Pancreas (tissue), 10 donors: ENCODE results near the gene FBXW2. TPM values are rescaled to one million over a fixed set of nuclear protein-coding genes. Genes with fewer than 3 reads are reported as not detected.
"Not testable (repeated sequence)": the region's sequence is repeated elsewhere in the genome, so short reads cannot be mapped to it uniquely, and the experiment has no call there.

Experiments used
- ATAC-seq, 4 donors: fragments of 200-7000 bp; cut with Tn5 transposase; one replicate each; pipeline versions ENCODE4 v1.8.0 to v1.9.1; 2020; ENCODE audit warnings: mild to moderate bottlenecking in 4 of 4, moderate library complexity in 4 of 4
- DNase-seq, 6 donors: peaks; one replicate each; pipeline ENCODE4 v3.0.0-alpha.2; 2020
- FAIRE-seq: peaks from 2 replicates; lab custom pipeline; 2012; peaks lifted over from hg19 to GRCh38; lab: Jason Lieb, UNC
- H3K27ac ChIP-seq, 4 donors: fragments of 200-600 bp; sonication (generic); 1 replicate in 3 of 4; 2 replicates in 1 of 4; pipeline versions ENCODE4 v1.5.0 to v1.8.0; 2020
- H3K27me3 ChIP-seq, 4 donors: fragments of 200-600 bp; one replicate each; pipeline ENCODE4 v1.8.0; 2021
- H3K36me3 ChIP-seq, 3 donors: fragments of 200-600 bp; sonication (generic) in 1 of 3; one replicate each; pipeline versions ENCODE4 v1.5.0 to v1.8.0; 2020 to 2021
- H3K4me1 ChIP-seq, 3 donors: fragments of 200-600 bp; one replicate each; pipeline ENCODE4 v1.8.0; 2021
- H3K4me3 ChIP-seq, 4 donors: fragments of 200-600 bp; sonication (generic) in 2 of 4; one replicate each; pipeline versions ENCODE4 v1.5.0 to v1.8.0; 2020 to 2021
- H3K9me3 ChIP-seq, 4 donors: fragments of 200-600 bp; one replicate each; pipeline ENCODE4 v1.8.0; 2021
- WGBS, 2 donors: extraction: QIAGEN DNeasy Blood & Tissue Kit; methylation state at CpG; one replicate each; pipeline ENCODE4 v1.1.7; 2013; 5-methylcytosine and 5-hydroxymethylcytosine counted together
- intact Hi-C, 3 donors: fragments of 100-400 bp; cut with DNase I; formaldehyde crosslinking; loops; one replicate each; pipeline versions ENCODE4 v1.11.1 to v1.14.2; 2022
- polyA plus RNA-seq, 2 donors: library from polyadenylated mRNA; stranded (reverse); fragments of 200-250 nt; gene quantifications; one replicate each; pipeline ENCODE4 v1.2.3, GENCODE V29; 2013
- total RNA-seq, 6 donors: library from RNA; stranded (reverse); fragmentation: NEBNext Ultra II Directional in 4 of 6; extraction: Animal tissue kit (Norgen Biotek cat#: 25700) in 4 of 6; gene quantifications; one replicate each; pipeline versions ENCODE4 v1.2.1 to v1.2.4, GENCODE V29; 2021 to 2023
- TF ChIP-seq, protein P1 (sequence below), 4 donors: fragments of 200-600 bp; sonication (generic) in 3 of 4; IDR thresholded peaks; one replicate each; pipeline versions ENCODE4 v1.5.0 to v1.8.0; 2021; ENCODE audit warnings: antibody characterized with exemption in 4 of 4
- donor health status: healthy with polysubstance abuse.
- donor health status: DM: no; HTN: no; CAD: no; lungs with moderate emphysema.
- donor health status: DM: no; HTN: no; CAD: no.
- donor health status: control.
- donor health status: control.
- donor health status: Bipolar disorder and iron deficiency.
- donor health status: DM: yes; HTN: yes; CAD: no.
- donor health status: DM: no; HTN: no; CAD: no.
- donor health status: DM: no; HTN: no; CAD: no.
- donor health status: DM: yes; HTN: yes; CAD: no.

Gene FBXW2
- total and polyA plus RNA-seq, 8 donors: 6.4 to 35.5 (median 21.5) TPM

GRCh38 chr9:120807607-120808379 is 14.6 kb upstream of the FBXW2 start:
- Histone ChIP-seq H3K4me3 (no peak overlapping the region), H3K9me3 (no peaks in the 10 kb centered on the region), H3K27me3 (no peaks in the 10 kb centered on the region), H3K27ac (no peak overlapping the region), H3K4me1 (no peaks in the 10 kb centered on the region), H3K36me3 (no peaks in the 10 kb centered on the region)
- FAIRE-seq (no peak), DNase-seq (no peak), ATAC-seq (no peak)
- TF ChIP-seq, protein P1, sequence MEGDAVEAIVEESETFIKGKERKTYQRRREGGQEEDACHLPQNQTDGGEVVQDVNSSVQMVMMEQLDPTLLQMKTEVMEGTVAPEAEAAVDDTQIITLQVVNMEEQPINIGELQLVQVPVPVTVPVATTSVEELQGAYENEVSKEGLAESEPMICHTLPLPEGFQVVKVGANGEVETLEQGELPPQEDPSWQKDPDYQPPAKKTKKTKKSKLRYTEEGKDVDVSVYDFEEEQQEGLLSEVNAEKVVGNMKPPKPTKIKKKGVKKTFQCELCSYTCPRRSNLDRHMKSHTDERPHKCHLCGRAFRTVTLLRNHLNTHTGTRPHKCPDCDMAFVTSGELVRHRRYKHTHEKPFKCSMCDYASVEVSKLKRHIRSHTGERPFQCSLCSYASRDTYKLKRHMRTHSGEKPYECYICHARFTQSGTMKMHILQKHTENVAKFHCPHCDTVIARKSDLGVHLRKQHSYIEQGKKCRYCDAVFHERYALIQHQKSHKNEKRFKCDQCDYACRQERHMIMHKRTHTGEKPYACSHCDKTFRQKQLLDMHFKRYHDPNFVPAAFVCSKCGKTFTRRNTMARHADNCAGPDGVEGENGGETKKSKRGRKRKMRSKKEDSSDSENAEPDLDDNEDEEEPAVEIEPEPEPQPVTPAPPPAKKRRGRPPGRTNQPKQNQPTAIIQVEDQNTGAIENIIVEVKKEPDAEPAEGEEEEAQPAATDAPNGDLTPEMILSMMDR (IDR thresholded peaks at IDR 0.05): no peak
- intact Hi-C loops: no loop called here

DNA sequence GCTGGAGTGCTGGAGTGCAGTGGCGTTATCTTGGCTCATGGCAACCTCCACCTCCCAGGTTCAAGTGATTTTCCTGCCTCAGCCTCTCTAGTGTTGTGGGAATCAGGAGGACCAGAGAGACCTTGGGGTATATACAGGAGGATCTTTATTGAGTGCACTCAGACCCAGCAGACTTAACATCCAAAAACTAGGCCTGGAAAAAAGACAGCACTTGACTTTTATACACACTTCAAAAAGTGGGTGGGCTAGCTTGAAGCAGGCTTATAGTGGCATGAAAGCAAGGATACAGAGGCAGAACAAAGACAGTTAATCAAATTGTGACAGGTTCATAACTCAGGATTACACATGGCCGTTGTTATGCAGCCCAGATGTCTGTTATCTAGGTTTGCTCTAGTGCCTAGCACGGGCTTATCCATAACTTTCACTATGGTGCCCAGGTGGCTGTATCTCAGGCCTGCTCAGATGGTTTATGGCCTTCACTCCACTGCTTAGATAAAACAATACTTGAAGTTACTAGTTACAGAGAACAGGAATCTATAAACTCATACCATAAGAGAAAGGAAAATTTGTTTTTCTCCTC is 11.7 kb upstream of the FBXW2 start:
- H3K27me3 ChIP-seq, H3K9me3 ChIP-seq, intact Hi-C loops, H3K27ac ChIP-seq, H3K36me3 ChIP-seq, H3K4me1 ChIP-seq, H3K4me3 ChIP-seq, DNase-seq, ATAC-seq, FAIRE-seq: not testable (repeated sequence)
- WGBS, 2 donors: 58 to 60% methylated on average over 3 of the region's 3 CpGs

DNA sequence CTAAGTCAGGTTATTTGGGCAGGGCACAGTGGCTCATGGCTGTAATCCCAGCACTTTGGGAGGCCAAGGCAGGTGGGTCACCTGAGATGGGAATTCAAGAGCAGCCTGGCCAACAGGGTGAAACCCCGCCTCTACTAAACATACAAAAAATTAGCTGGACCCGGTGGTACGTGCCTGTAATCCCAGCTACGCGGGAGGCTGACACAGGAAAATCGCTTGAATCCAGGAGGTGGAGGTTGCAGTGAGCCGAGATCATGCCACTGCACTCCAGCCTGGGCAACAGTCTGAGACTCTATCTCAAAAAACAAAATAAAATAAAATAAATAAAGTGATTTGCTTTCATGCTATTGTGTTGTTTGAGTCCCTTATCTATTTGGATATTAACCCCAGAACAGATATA is 8.2 kb upstream of the FBXW2 start:
- TF ChIP-seq, protein P1 (IDR thresholded peaks at IDR 0.05): no peak
- no peak for FAIRE-seq
- ATAC-seq: no peak
- Histone ChIP-seq H3K27me3 (no peaks in the 10 kb centered on the region), H3K27ac (no peak overlapping the region), H3K36me3 (no peaks in the 10 kb centered on the region), H3K9me3 (no peaks in the 10 kb centered on the region), H3K4me3 (no peak overlapping the region), H3K4me1 (no peaks in the 10 kb centered on the region)
- WGBS, 2 donors: 86 to 88% methylated on average over 7 of the region's 7 CpGs
- no peak for DNase-seq
- intact Hi-C loops: no loop called here

DNA sequence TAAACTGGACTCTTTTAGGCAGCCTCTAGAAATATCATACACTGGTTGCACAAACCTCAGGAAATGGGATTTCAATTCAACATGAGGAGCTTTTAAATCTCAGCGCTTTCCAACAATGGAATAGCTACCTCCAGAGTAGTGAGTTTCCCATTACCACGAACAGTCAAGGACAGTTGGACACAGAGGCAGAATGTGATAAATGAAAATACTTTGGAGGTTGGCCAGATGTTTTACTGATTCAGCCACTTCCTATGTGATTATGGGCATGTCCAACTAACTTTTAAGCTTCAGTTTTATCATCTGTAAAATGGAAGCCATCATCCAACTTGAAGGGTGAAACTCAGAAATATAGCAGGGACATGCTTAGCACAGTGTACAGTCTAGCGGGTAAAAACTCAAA is 2.1 kb downstream of the FBXW2 start:
- TF ChIP-seq, protein P1 (IDR thresholded peaks at IDR 0.05): no peak
- 52 to 54% methylated on average over 3 of the region's 3 CpGs for WGBS, 2 donors
- ATAC-seq: no peak
- H3K9me3 ChIP-seq: no peaks in the 10 kb centered on the region
- H3K27ac ChIP-seq: no peak overlapping the region
- FAIRE-seq: no peak
- no peaks in the 10 kb centered on the region for H3K27me3 ChIP-seq
- peaks cover 13 to 36% (median 24%) of the 10 kb centered on the region in 3 donors for H3K4me1 ChIP-seq
- no peaks in the 10 kb centered on the region for H3K36me3 ChIP-seq
- intact Hi-C loops: no loop called here
- no peak overlapping the region for H3K4me3 ChIP-seq
- no peak for DNase-seq

DNA sequence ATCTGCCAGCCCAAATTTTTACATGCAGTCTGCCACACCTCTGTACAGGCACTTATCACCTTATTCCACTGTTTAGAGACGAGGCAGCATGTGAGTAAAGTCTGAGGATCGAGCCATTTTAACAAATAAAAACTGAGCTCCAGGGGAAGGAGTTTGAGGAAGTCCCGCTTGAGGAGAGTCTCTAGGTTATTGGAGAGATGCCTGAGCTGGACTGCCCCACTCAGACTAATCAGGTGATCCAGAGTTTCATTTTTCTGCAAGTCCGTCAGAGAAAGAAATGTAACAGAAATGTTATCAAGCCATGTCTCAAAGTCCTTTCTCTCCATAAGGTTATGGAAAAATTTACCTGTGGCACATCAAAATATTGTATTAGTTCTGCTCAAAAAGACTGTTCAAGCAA is 5.3 kb downstream of the FBXW2 start:
- WGBS, 2 donors: 34 to 46% methylated on average over 4 of the region's 4 CpGs
- H3K27ac ChIP-seq: no peak overlapping the region
- H3K27me3 ChIP-seq: no peaks in the 10 kb centered on the region
- ATAC-seq (peak in 3 of 4 donors; percentile 30 to 46 (median 39)), DNase-seq (no peak), FAIRE-seq (no peak)
- H3K4me3 ChIP-seq: no peak overlapping the region
- TF ChIP-seq, protein P1 (IDR thresholded peaks at IDR 0.05): no peak
- H3K9me3 ChIP-seq: no peaks in the 10 kb centered on the region
- H3K4me1 ChIP-seq: peaks cover 13 to 31% (median 24%) of the 10 kb centered on the region in 3 donors
- intact Hi-C loops: no loop called here
- no peaks in the 10 kb centered on the region for H3K36me3 ChIP-seq
